Psoas muscle (tissue), 8 donors: ENCODE data around the gene COX19. TPM values are rescaled to one million over a fixed set of nuclear protein-coding genes. Genes with fewer than 3 reads are reported as not detected.

Source experiments
- ATAC-seq, 4 donors: fragments of 200-7000 bp; cut with Tn5 transposase; one replicate each; pipeline ENCODE4 v1.9.1; 2020; ENCODE audit warnings: moderate library complexity in 3 of 4, mild to moderate bottlenecking in 2 of 4
- DNase-seq, 2 donors: peaks; one replicate each; pipeline ENCODE4 v3.0.0-alpha.2; 2020
- H3K27ac ChIP-seq: fragments of 200-600 bp; one replicate; pipeline ENCODE4 v1.8.0; 2022
- H3K27me3 ChIP-seq, 3 donors: fragments of 200-600 bp in 1 of 3; one replicate each; pipeline versions ENCODE4 v1.6.1 to v1.8.0; 2013 to 2022; ENCODE audit warnings: low read length in 2 of 3, mild to moderate bottlenecking in 2 of 3, moderate library complexity in 1 of 3; ENCODE audit not compliant: insufficient read depth in 3 of 3
- H3K36me3 ChIP-seq, 2 donors: fragments of 200-600 bp in 1 of 2; one replicate each; pipeline versions ENCODE4 v1.6.1 to v1.8.0; 2013 to 2022; ENCODE audit warnings: low read depth in 1 of 2, mild to moderate bottlenecking in 1 of 2, moderate library complexity in 1 of 2; ENCODE audit not compliant: insufficient read depth in 1 of 2
- H3K4me1 ChIP-seq: fragments of 200-600 bp; one replicate; pipeline ENCODE4 v1.8.0; 2022
- H3K4me3 ChIP-seq: fragments of 200-600 bp; one replicate; pipeline ENCODE4 v1.8.0; 2022; ENCODE audit warnings: mild to moderate bottlenecking
- H3K9me3 ChIP-seq: fragments of 200-600 bp; one replicate; pipeline ENCODE4 v1.8.0; 2022
- WGBS, 3 donors: extraction: QIAGEN DNeasy Blood & Tissue Kit; methylation state at CpG; one replicate each; pipeline versions ENCODE4 v1.1.6 to v1.1.7; 2013; 5-methylcytosine and 5-hydroxymethylcytosine counted together
- intact Hi-C, 2 donors: fragments of 100-400 bp; cut with DNase I; formaldehyde crosslinking; loops; one replicate each; pipeline versions ENCODE4 v1.11.0 to v1.14.2; 2022
- polyA plus RNA-seq, 3 donors: library from polyadenylated mRNA; stranded (reverse); fragments of 200-250 nt; gene quantifications; one replicate each; pipeline ENCODE4 v1.2.3, GENCODE V29; 2013
- total RNA-seq, 4 donors: library from RNA; stranded (reverse); fragmentation: NEBNext Ultra II Directional in 2 of 4; extraction: Animal tissue kit (Norgen Biotek cat#: 25700) in 2 of 4; gene quantifications; one replicate each; pipeline versions ENCODE4 v1.2.1 to v1.2.4, GENCODE V29; 2021 to 2023
- TF ChIP-seq, protein P1 (sequence below): fragments of 200-600 bp; IDR thresholded peaks from one replicate; pipeline ENCODE4 v1.8.0; 2022; ENCODE audit warnings: antibody characterized with exemption
- donor health status: healthy with polysubstance abuse.
- donor health status: DM: no; HTN: no; CAD: no; lungs with moderate emphysema.
- donor health status: Bipolar disorder and iron deficiency.
- donor health status: healthy.
- donor health status: DM: yes; HTN: yes; CAD: no.
- donor health status: DM: no; HTN: no; CAD: no.
- donor health status: DM: no; HTN: no; CAD: no.
- donor health status: DM: yes; HTN: yes; CAD: no.

The COX19 gene
- total and polyA plus RNA-seq, 7 donors, result 4.5 to 12.2 (median 7.5) TPM

GRCh38 chr7:1015196-1016121 lies 40.1 kb upstream of the COX19 start:
- Histone ChIP-seq H3K27me3 (no peaks in the 10 kb centered on the region), H3K27ac (no peak overlapping the region), H3K4me1 (no peaks in the 10 kb centered on the region), H3K36me3 (no peaks in the 10 kb centered on the region), H3K9me3 (no peaks in the 10 kb centered on the region), H3K4me3 (no peak overlapping the region)
- WGBS, 3 donors, result 76 to 77% (median 76%) methylated on average over 27 to 28 of the region's 28 CpGs
- TF ChIP-seq, protein P1, sequence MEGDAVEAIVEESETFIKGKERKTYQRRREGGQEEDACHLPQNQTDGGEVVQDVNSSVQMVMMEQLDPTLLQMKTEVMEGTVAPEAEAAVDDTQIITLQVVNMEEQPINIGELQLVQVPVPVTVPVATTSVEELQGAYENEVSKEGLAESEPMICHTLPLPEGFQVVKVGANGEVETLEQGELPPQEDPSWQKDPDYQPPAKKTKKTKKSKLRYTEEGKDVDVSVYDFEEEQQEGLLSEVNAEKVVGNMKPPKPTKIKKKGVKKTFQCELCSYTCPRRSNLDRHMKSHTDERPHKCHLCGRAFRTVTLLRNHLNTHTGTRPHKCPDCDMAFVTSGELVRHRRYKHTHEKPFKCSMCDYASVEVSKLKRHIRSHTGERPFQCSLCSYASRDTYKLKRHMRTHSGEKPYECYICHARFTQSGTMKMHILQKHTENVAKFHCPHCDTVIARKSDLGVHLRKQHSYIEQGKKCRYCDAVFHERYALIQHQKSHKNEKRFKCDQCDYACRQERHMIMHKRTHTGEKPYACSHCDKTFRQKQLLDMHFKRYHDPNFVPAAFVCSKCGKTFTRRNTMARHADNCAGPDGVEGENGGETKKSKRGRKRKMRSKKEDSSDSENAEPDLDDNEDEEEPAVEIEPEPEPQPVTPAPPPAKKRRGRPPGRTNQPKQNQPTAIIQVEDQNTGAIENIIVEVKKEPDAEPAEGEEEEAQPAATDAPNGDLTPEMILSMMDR, result no peak
- intact Hi-C loops, result no loop called here
- no peak for ATAC-seq
- DNase-seq, result peak; percentile 13 to 52

- peak in 1 of 2 donors; percentile 38 for DNase-seq
Observed at GRCh38 chr7:1014681-1015080, 39.3 kb upstream of the COX19 start.

DNA sequence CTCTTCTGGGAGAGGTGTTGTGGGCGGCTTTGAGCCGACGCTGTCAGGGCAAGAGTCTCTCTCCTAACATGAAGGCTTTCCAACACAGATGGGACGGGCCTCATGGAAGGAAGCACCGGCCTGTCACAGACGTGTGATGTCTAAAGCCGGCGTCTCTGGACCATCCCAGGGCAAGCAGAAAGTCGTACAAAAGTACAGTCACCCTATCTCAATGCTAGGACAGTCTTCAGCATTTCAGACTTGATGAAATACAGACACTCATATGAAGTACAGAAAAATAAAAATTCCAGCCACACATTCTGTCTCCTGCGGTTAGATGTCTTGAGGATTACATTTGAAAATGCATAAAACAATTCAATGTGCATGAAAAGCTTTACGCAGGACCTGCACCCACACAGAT lies 38.2 kb upstream of the COX19 start:
- TF ChIP-seq, protein P1, result no peak
- Histone ChIP-seq H3K4me1 (no peaks in the 10 kb centered on the region), H3K27me3 (no peaks in the 10 kb centered on the region), H3K27ac (no peak overlapping the region), H3K9me3 (no peaks in the 10 kb centered on the region), H3K36me3 (peaks cover 0 to 10% of the 10 kb centered on the region in 2 donors), H3K4me3 (no peak overlapping the region)
- DNase-seq, result peak in 1 of 2 donors; percentile 23
- intact Hi-C loops, result no loop called here
- WGBS, 3 donors, result 84 to 89% (median 89%) methylated on average over 11 of the region's 11 CpGs
- no peak for ATAC-seq

More at GRCh38 chr7:1014681-1015080, 39.3 kb upstream of the COX19 start:
- Histone ChIP-seq H3K27me3 (no peaks in the 10 kb centered on the region), H3K4me1 (no peaks in the 10 kb centered on the region), H3K4me3 (no peak overlapping the region), H3K27ac (no peak overlapping the region), H3K36me3 (peaks cover 0 to 2% of the 10 kb centered on the region in 2 donors), H3K9me3 (no peaks in the 10 kb centered on the region)
- no peak for ATAC-seq
- WGBS, 3 donors, result 64 to 78% (median 66%) methylated on average over 19 to 20 of the region's 20 CpGs
- TF ChIP-seq, protein P1, result no peak
- intact Hi-C loops, result no loop called here

DNA sequence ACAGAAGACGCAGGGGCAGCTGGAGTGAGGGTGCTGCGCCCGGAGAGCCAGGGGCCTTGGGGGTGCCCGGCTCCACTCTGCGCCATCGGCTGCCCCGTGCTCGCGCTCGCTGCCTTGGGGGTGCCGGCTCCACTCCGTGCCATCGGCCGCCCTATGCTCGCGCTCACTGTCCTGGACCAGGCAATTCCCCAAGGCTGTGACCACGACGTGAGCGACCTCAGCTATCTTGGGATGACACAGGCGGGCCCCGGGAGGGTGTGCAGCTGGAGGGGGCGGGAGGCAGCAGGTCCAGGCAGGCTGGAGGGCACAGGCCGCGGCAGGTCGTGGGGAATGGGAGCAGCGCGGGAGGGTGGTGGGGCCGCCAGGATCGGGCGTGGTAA lies 37.4 kb upstream of the COX19 start:
- no peaks in the 10 kb centered on the region for H3K27me3 ChIP-seq
- no peak for ATAC-seq
- 89 to 91% (median 90%) methylated on average over 28 to 30 of the region's 30 CpGs for WGBS, 3 donors
- no peak overlapping the region for H3K4me3 ChIP-seq
- TF ChIP-seq, protein P1, result no peak
- intact Hi-C loops, result no loop called here
- no peak overlapping the region for H3K27ac ChIP-seq
- no peaks in the 10 kb centered on the region for H3K4me1 ChIP-seq
- peaks cover 0 to 10% of the 10 kb centered on the region in 2 donors for H3K36me3 ChIP-seq
- no peaks in the 10 kb centered on the region for H3K9me3 ChIP-seq
- DNase-seq, result no peak
